GF-D8 (cell line): ENCODE results near the gene MOB1A.
"Not testable (repeated sequence)": the region's sequence is repeated elsewhere in the genome, so short reads cannot be mapped to it uniquely, and the experiment has no call there.

ENCODE experiments used
- DNase-seq: peaks from one replicate; lab custom pipeline; 2025; lab: John Stamatoyannopoulos, UW

Gene MOB1A

GRCh38 chr2:74148457-74149246, 30.0 kb downstream of the MOB1A start:
- no peak for DNase-seq

- DNase-seq, result peak; percentile 44
Observed at GRCh38 chr2:74147727-74148456, 30.8 kb downstream of the MOB1A start, which contains the start of gene BOLA3. TSS of gene BOLA3 (minus strand) at chr2:74147912. CDS start at chr2:74147874, 38 bp downstream.

- DNase-seq, result no peak
Observed at GRCh38 chr2:74146929-74147726, 31.6 kb downstream of the MOB1A start.

- DNase-seq, result no peak
Observed at GRCh38 chr2:74142340-74142739, 36.3 kb downstream of the MOB1A start.

DNA sequence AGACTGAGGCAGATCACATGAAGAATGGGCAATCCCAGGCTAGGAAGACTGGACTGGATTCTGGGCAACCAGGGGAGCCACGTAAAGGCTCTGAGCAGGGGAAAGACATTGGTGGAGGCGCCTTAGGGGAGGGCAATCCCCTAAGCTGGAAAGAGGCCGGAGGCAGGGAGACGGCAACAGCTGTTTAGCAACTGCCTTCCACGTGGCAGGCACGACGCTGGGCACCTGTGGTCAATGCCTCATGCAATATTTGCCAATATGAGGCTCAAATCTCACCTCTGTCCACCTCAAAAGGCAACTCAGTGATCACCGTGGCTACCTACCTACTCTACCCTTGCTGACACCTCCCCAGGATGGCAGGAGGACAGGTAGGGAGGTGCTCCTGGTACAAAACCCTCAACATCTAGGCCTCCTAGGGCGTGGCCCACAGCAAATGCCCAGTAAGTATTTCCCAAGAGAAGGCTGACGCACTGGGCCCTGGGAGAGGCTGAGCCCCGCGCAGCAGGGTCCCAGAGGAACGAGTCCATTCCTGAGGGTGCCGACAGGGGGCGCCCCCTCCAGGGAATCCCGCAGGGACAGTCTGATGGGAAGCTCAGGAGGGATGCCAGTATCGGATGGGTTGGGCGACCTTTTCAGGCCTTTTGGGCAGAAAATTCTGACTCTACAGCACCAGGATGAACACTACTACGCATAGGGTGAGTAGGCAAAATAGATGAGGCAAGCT, 39.9 kb downstream of the MOB1A start:
- no peak for DNase-seq

GRCh38 chr2:74137651-74138599, 40.8 kb downstream of the MOB1A start:
- no peak for DNase-seq

DNA sequence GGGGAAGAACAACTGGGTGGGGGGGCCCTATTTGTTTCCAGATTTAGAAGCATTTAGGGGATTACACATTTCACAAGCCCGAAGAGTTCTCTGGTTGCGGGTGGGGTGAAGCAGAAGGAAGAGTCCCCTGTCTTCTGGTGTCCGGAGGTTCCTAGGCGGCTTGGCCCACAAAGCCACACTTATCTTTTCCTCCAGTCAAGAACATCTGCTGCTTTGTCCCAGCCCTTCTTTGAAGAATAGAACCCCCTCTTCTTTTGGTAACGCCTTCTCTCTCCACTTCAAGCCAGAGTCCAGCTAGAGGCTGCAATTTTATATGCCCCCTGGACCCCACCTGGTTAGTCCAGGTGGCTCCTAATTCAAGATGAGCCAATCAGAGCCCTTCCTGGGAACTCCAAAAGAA, 46.8 kb downstream of the MOB1A start:
- no peak for DNase-seq

- DNase-seq, result no peak
Observed at GRCh38 chr2:74130211-74130995, 48.3 kb downstream of the MOB1A start.

DNA sequence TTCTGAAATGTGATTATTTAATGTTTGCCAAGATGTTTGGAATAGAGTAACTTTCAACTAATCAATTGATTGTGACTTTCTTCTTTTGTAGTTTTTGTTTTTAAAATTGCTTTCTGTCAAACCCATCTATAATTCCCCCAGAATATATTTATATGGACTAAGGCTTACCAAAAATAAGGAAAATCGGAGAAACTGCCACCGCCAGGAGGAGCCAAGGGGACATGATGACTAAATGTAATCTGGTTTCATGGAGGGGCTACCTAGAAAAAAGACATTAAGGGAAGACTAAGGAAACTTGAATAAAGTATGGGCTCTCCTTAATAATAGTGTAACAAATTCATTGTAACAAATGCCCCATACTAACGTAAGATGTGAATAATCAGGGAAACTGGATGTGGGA, 50.5 kb downstream of the MOB1A start:
- no peak for DNase-seq

DNA sequence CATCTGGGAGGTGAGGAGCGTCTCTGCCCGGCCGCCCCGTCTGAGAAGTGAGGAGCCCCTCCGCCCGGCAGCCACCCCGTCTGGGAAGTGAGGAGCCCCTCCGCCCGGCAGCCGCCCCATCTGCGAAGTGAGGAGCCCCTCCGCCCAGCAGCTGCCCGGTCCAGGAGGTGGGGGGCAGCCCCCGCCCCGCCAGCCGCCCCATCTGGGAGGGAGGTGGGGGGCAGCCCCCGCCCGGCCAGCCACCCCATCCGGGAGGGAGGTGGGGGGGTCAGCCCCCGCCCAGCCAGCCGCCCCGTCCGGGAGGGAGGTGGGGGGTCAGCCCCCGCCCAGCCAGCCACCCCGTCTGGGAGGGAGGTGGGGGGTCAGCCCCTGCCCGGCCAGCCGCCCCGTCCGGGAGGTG, 54.7 kb downstream of the MOB1A start:
- DNase-seq, result not testable (repeated sequence)

DNA sequence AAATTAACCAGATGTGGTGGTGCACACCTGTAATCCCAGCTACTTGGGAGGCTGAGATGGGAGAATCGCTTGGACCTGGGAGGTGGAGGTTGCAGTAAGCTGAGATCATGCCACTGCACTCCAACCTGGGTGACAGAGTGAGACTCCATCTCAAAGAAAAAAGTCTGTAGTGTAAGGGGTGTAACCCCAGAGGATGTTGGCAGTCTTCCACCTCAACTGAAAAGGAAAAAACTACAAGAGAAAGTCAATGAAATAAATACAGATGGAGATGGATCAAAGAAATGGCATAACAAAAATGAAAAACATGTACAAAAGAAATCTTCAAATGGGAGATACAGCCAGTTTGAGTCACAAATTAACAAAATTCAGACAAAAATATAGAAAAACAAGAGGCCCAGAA, 56.8 kb downstream of the MOB1A start:
- DNase-seq, result not testable (repeated sequence)

DNA sequence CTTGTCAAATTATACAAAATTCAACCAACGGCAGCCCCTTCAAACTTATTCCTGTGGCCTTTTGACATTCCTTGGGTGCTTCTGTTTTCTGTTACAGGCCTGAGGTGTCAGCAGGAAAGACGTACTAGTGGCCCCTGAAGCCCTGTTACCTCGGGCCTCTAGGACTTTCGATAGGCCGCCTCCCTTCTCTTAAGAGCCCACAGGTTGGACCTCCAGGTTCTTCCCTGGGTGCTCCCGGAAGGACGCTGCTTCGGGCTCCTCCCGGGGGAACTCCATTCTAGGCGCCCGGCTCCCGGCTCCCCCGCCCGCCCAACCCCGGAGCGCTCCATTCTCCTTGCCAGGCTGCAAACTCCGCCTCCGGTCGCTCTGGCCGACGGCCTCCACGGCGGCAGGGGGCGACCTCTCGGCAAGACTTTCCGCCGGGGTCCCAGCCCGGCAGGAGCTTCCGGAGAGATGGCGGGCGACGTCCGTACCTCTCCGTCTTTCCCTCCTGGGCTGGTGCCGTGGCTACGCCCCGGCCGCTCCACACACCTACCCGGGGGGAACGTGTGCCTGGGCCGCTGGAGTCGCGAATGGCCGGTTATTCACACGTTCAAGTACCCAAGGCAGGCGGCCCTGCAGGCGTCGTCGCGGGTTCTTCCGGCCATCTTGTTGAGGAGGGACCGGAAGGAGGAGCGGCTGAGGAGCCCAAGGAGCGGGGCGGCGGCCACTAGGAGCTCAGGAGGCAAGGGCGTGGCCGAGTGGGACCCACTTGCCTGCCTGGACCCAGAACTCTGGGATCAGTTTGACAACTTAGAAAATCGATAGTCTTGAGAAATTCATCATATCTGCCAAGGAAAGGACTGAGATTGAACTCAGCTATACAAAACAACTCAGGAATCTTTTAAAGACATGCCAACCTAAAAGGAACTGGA, 58.5 kb downstream of the MOB1A start:
- peak; percentile 65 for DNase-seq

GRCh38 chr2:74119339-74119738, 59.3 kb downstream of the MOB1A start:
- no peak for DNase-seq

DNA sequence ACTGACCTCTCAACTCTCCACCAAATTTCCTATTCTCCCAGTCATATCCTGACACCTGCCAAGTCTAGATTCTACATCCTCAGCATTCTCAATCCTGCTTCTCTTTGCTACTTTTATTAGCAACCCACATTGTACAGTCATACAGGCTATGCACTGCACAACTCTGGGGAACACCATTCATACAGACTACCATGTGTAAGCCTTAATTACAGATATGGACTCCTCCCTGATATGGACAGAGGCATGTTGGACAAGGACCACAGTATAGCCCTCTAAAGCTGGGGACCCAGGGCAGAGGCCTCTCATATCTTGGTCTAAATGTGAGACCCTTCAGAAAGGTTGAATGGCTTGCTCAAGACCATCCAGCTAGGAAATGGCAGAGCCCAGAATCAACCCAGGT, 67.3 kb downstream of the MOB1A start:
- DNase-seq, result no peak

- DNase-seq, result no peak
Observed at GRCh38 chr2:74110537-74110936, 68.1 kb downstream of the MOB1A start.

DNA sequence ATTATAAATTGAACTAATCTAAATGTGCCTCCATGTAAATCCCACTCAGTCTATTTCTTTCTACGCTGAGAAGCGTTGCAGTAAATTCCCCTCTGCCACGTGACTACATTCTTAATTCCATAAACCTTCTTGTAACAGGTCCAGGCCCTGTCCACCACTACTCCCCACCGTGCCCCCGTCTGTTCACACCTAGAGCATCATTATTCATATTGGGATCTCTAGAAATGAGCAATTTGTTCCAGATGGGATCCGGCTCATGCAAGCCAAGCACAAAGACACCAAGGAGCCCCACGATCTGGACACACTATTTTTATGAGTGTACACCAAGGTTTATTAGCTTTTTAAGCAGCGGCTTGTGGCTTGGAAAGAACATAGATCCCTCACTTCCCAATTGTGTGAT, 69.1 kb downstream of the MOB1A start:
- DNase-seq, result no peak

- no peak for DNase-seq
Observed at GRCh38 chr2:74107071-74107470, 71.6 kb downstream of the MOB1A start.

DNA sequence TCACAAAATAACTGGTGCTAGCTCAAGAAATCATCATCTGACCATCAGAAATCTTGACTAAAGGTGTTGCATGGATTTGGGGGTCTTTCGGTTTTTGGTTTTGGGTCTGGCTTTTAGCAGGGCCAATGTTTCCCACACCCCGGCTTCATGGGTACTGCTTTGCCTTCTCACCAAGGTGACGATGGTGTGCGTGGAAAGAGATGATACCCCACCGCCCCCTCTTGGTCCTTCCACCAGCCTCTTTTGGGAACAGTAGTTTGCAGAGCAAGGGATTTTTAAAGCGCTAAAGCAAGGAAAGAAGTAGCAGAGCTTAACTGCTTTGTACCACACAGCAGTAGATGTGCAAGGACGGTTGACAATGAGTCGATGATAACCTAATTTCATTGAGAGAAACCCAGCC, 73.3 kb downstream of the MOB1A start:
- DNase-seq, result no peak

GRCh38 chr2:74104839-74105238, 73.8 kb downstream of the MOB1A start:
- no peak for DNase-seq
